GM10248 (cell line): ENCODE results near the gene EFCAB9.
"Not testable (repeated sequence)": the region's sequence is repeated elsewhere in the genome, so short reads cannot be mapped to it uniquely, and the experiment has no call there.

Experiments used
- CTCF ChIA-PET: fragments of 300-600 bp; sonication (Branson Sonifier 250); formaldehyde crosslinking; extraction: SDS; loops from one replicate; lab custom pipeline; 2021; ENCODE audit warnings: antibody characterized with exemption; lab: Yijun Ruan, JAX
- POLR2A ChIA-PET: fragments of 350-650 bp; sonication (Branson Sonifier 250); formaldehyde crosslinking; extraction: SDS; loops from one replicate; lab custom pipeline; 2020; ENCODE audit warnings: antibody characterized with exemption; lab: Yijun Ruan, JAX
- DNase-seq: peaks from one replicate; pipeline ENCODE4 v3.0.0; 2012; ENCODE audit errors: extremely low spot score
- TF ChIP-seq, protein P1 (sequence below): IDR thresholded peaks from 2 replicates; pipeline ENCODE4 v1.5.1; 2012; ENCODE audit warnings: mild to moderate bottlenecking, low read depth; ENCODE audit errors: extremely low read depth, missing control alignments, control extremely low read depth

The EFCAB9 gene

DNA sequence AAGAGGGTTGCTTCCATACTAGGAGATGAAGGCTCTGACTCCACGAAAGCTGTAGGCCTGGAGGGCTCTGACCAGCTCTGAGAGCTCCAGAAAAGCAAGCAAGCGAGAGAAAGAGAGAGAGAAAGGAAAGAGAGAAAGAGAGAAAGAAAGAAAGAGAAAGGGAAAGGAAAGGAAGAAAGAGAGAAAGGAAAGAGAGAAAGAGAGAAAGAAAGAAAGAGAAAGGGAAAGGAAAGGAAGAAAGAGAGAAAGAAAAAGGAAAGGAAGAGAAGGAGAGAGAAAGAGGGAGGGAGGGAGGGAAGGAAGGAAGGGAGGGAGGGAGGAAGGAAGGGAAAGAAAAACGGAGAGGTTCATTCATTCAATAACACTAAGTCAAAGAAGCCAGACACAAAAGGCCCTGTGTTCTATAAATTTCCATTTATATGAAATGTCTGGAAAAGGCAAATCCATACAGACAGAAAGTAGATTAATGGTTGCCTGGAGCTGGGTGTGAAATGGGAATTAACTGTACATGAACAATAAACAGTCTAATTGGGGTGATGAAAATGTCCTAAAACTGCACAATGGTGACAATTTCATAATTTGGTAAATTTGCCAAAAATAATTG lies 4.2 kb upstream of the EFCAB9 start:
- DNase-seq = no peak
- CTCF ChIA-PET = interaction anchor here (0.8 to 21.5 kb wide), 20 partner anchors 9 to 278 kb away, joined by 3 to 175 read pairs (median 8); partner anchors contain the start of gene UBTD2
- POLR2A ChIA-PET = interaction anchor here (2.5 kb wide), 1 partner anchor 78 kb away, joined by 7 read pairs; no protein-coding TSS in a partner anchor
- TF ChIP-seq, protein P1, sequence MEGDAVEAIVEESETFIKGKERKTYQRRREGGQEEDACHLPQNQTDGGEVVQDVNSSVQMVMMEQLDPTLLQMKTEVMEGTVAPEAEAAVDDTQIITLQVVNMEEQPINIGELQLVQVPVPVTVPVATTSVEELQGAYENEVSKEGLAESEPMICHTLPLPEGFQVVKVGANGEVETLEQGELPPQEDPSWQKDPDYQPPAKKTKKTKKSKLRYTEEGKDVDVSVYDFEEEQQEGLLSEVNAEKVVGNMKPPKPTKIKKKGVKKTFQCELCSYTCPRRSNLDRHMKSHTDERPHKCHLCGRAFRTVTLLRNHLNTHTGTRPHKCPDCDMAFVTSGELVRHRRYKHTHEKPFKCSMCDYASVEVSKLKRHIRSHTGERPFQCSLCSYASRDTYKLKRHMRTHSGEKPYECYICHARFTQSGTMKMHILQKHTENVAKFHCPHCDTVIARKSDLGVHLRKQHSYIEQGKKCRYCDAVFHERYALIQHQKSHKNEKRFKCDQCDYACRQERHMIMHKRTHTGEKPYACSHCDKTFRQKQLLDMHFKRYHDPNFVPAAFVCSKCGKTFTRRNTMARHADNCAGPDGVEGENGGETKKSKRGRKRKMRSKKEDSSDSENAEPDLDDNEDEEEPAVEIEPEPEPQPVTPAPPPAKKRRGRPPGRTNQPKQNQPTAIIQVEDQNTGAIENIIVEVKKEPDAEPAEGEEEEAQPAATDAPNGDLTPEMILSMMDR = no peak

DNA sequence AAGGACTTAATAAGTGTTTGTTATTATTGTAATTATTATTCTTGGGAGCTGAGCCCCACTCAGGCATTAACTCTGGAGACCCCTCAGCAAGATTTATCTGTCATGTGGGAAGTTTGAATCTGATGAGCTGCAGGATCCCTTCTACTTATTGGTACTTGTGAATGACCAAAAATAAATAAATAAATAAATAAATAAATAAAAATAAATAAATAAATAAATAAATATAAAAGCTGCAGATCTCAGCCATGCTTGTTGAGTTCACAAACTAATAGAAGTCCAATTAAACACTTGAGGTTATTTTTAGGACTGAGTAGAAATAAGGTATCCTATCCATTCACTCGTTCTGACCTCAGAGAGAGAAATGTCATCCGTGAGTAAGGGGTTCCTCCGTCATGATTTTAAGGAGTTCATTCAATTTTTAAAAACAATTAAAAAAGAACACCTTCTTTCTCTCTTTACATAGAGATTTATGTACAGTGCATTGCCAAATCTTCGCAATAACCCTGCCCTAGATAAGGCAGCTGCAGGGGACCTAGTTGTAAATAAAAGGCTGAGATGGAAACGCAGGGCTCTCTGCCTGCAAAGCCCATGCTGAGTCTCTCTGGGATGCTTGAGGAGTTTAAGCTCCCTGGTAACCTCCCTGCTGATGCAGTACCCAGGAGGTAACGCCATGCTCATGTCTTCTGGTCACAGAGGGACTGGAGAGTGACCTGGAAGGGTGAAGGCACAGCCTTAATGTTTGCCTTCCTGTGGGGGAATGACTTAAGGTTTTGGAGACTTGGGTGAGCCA lies 1.2 kb downstream of the EFCAB9 start:
- CTCF ChIA-PET = interaction anchor here (1.1 to 21.5 kb wide), 6 partner anchors 9 to 88 kb away, joined by 3 to 175 read pairs (median 4); no protein-coding TSS in a partner anchor
- no peak for DNase-seq
- POLR2A ChIA-PET = no interaction called here
- TF ChIP-seq, protein P1 = no peak

DNA sequence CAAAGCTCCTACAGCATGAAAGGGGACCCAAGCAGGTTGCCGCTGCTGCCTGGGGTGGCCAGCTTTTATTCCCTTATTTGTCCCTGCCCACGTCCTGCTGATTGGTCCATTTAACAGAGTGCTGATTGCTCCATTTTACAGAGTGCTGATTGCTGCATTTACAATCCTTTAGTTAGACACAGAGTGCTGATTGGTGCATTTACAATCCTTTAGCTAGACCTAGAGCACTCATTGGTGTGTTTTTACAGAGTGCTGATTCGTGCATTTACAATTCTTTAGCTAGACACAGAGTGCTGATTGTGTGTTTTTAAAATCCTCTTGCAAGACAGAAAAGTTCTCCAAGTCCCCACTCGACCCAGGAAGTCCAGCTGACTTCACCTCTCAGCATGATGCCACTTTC lies 3.8 kb downstream of the EFCAB9 start:
- CTCF ChIA-PET = interaction anchor here (1.1 to 21.5 kb wide), 8 partner anchors 9 to 286 kb away, joined by 3 to 175 read pairs (median 4); partner anchors contain the start of genes STK10 and UBTD2
- POLR2A ChIA-PET, DNase-seq: not testable (repeated sequence)

DNA sequence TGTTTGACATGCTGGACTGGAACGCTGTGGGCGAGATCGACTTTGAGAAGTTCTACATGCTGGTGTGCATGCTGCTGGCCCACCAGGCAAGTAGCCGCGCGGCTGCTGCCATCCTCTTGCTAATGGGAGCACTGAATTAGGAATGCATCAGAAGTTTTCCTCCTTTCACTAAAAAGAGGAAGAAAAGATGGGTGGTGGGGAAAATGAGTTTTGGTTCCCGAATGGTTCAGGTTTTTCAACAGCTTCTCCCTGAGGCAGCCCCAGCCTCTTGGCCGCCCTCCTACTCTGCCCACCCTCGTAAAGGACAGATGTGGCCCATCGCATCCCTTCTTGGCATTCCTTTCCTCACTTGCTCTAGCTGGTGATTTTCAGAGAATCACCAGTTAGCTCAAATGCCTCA lies 5.5 kb downstream of the EFCAB9 start:
- no peak for DNase-seq
- TF ChIP-seq, protein P1 = no peak
- POLR2A ChIA-PET = no interaction called here
- CTCF ChIA-PET = interaction anchor here (1.7 to 21.5 kb wide), 3 partner anchors 10 to 92 kb away, joined by 5 to 175 read pairs (median 36); partner anchors contain the start of gene STK10

DNA sequence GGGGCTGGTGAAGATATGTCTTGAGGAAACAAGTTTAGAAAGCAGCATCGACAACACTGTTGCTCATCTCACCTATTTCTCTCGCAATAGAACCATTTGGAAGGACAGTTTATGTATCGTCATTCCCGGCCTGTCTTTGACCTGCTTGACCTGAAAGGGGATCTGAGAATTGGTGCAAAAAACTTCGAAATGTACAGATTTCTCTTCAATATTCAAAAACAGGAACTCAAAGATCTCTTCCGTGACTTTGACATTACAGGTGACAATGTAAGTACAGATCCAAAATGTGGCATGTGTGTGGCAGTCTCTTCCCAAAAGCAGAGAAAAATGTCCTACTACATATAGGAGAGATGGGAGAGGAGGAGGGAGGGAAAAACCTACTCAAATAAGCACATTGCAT lies 6.5 kb downstream of the EFCAB9 start:
- POLR2A ChIA-PET = no interaction called here
- TF ChIP-seq, protein P1 = no peak
- DNase-seq = no peak
- CTCF ChIA-PET = interaction anchor here (1.7 to 21.5 kb wide), 3 partner anchors 11 to 93 kb away, joined by 5 to 175 read pairs (median 36); partner anchors contain the start of gene STK10

DNA sequence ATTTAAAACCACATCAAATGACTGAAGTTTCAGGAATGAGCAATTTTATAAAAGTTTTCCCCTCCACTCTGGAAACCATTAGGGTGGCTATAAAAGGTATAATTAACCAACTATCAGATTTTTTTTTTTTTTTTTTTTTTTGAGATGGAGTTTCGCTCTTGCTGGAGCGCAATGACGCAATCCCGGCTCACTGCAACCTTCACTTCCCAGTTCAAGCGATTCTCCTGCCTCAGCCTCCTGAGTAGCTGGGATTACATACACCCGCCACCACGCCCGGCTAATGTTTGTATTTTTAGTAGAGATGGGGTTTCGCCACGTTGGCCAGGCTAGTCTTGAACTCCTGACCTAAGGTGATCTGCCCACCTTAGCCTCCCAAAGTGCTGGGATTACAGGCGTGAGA lies 12.0 kb downstream of the EFCAB9 start:
- DNase-seq, POLR2A ChIA-PET: not testable (repeated sequence)

DNA sequence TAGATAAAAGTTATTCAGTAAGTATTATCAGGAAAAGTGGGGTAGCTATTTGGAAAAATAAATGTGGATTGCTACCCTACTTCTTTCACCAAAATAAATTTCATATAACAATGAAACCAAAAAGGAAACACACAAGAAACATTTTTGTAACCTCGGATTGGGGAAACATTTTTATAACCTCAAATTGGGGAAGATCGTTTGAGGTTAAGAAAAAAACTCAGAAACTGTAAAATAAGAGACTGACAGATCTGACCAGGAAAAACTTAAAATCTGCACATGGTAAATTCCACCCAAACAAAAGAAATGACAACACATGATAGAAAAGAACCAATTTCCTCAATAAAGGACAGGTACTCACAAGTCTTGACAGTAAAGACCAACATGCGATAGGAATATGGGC lies 13.5 kb downstream of the EFCAB9 start:
- POLR2A ChIA-PET = no interaction called here
- TF ChIP-seq, protein P1 = no peak
- CTCF ChIA-PET = no interaction called here
- DNase-seq = no peak

More for the DNA sequence above, 12.0 kb downstream of the EFCAB9 start:
- CTCF ChIA-PET = not testable (repeated sequence)
